Stimulated activated naive CD8-positive, alpha-beta T cell treated with anti-CD3 and anti-CD28 coated beads, Interleukin-15, amount 100 ng/mL, for 72 hours (primary cell): ENCODE data around the gene ASS1.

Experiments used
- ATAC-seq: fragments of 150-1000 bp; cut with Tn5 transposase; 2 replicates; pipeline ENCODE4 v1.10.0; 2021; ENCODE audit warnings: mild to moderate bottlenecking, moderate library complexity
- DNase-seq, 2 donors: peaks; one replicate each; pipeline ENCODE4 v3.0.0; 2021 to 2022
- H3K27ac Mint-ChIP-seq, 2 donors: one replicate each; pipeline ENCODE4 v1.8.0; 2022; ENCODE audit warnings: mild to moderate bottlenecking in 2 of 2, mixed read lengths in 2 of 2, moderate library complexity in 2 of 2
- H3K27me3 Mint-ChIP-seq: one replicate; pipeline ENCODE4 v1.8.0; 2022; ENCODE audit warnings: mixed read lengths
- H3K4me1 Mint-ChIP-seq: one replicate; pipeline ENCODE4 v1.8.0; 2022; ENCODE audit warnings: mild to moderate bottlenecking, mixed read lengths
- H3K4me3 Mint-ChIP-seq, 2 donors: one replicate each; pipeline ENCODE4 v1.8.0; 2022; ENCODE audit warnings: mild to moderate bottlenecking in 2 of 2, mixed read lengths in 2 of 2, moderate library complexity in 1 of 2
- H3K9me3 Mint-ChIP-seq, 2 donors: one replicate each; pipeline ENCODE4 v1.8.0; 2022; ENCODE audit warnings: mixed read lengths in 2 of 2

Gene ASS1

DNA sequence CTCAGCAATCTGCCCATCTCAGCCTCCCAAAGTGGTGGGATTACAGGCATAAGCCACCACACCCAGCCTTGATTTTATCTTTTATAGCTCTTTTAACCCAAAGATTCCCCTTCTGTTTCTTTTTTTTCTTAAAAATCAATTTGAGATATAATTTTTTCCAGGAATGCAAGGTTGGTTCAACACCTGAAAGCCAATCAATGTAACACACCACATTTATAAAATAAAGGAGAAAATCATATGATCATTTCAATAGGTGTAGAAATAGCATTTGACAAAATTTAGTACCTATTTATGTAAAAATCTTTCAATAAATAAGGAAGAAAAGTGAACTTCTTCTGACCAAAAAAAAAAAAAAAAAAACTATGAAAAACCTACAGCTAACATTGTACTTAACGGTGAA is 3.7 kb upstream of the ASS1 start:
- Mint-ChIP-seq H3K4me3 (no peak overlapping the region), H3K27me3 (peaks cover 56% of the 10 kb centered on the region), H3K9me3 (peaks cover 5 to 7% of the 10 kb centered on the region in 2 donors), H3K4me1 (peaks cover 6% of the 10 kb centered on the region), H3K27ac (no peak overlapping the region)
- ATAC-seq (no peak), DNase-seq (no peak)

GRCh38 chr9:130442746-130443455 is 1.9 kb upstream of the ASS1 start:
- Mint-ChIP-seq H3K27ac (no peak overlapping the region), H3K4me1 (peaks cover 25% of the 10 kb centered on the region), H3K27me3 (peaks cover 56% of the 10 kb centered on the region), H3K9me3 (peaks cover 5 to 7% of the 10 kb centered on the region in 2 donors), H3K4me3 (no peak overlapping the region)
- no peak for DNase-seq
- no peak for ATAC-seq

DNA sequence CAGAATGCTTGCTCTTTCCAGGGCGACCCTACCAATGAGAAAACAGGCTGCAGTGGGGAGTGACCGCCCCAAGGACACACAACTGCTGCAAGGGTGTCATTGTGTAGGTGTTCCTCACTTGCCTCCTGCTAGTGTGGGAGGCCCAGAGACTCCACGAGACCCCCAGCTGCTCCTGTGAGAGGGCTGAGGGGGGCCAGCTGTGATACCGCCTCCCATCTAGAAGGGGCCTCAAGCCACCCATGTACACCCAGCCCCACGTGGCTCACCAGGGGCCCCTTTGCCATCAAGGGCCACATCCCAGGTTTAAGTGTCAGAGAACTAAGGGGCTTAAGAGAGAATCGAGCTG is 1.3 kb upstream of the ASS1 start:
- peaks cover 5 to 7% of the 10 kb centered on the region in 2 donors for H3K9me3 Mint-ChIP-seq
- peaks cover 30% of the 10 kb centered on the region for H3K4me1 Mint-ChIP-seq
- peak overlapping the region in 1 of 2 donors; percentile 56 for H3K4me3 Mint-ChIP-seq
- H3K27me3 Mint-ChIP-seq: peaks cover 56% of the 10 kb centered on the region
- no peak overlapping the region for H3K27ac Mint-ChIP-seq
- ATAC-seq (no peak), DNase-seq (no peak)

GRCh38 chr9:130443840-130444492 is 795 bp upstream of the ASS1 start:
- peaks cover 5 to 7% of the 10 kb centered on the region in 2 donors for H3K9me3 Mint-ChIP-seq
- H3K4me1 Mint-ChIP-seq: peaks cover 35% of the 10 kb centered on the region
- no peak overlapping the region for H3K27ac Mint-ChIP-seq
- H3K27me3 Mint-ChIP-seq: peaks cover 56% of the 10 kb centered on the region
- H3K4me3 Mint-ChIP-seq: peak overlapping the region in 1 of 2 donors; percentile 56
- no peak for ATAC-seq
- DNase-seq: no peak

GRCh38 chr9:130445268-130445983 is 665 bp downstream of the ASS1 start:
- Mint-ChIP-seq H3K4me1 (peaks cover 36% of the 10 kb centered on the region), H3K27ac (peak overlapping the region in 1 of 2 donors; percentile 42), H3K4me3 (peak overlapping the region; percentile 75 to 76), H3K27me3 (peaks cover 62% of the 10 kb centered on the region), H3K9me3 (peaks cover 5 to 7% of the 10 kb centered on the region in 2 donors)
- no peak for DNase-seq
- no peak for ATAC-seq

- peak overlapping the region; percentile 75 to 76 for H3K4me3 Mint-ChIP-seq
- H3K27ac Mint-ChIP-seq: peak overlapping the region; percentile 14 to 81
- peaks cover 5 to 7% of the 10 kb centered on the region in 2 donors for H3K9me3 Mint-ChIP-seq
- peaks cover 70% of the 10 kb centered on the region for H3K27me3 Mint-ChIP-seq
- ATAC-seq (no peak), DNase-seq (no peak)
- H3K4me1 Mint-ChIP-seq: peaks cover 42% of the 10 kb centered on the region
These were observed 1.5 kb downstream of the ASS1 start for GRCh38 chr9:130446101-130446861.

- peaks cover 50% of the 10 kb centered on the region for H3K4me1 Mint-ChIP-seq
- peak overlapping the region; percentile 66 to 96 for H3K27ac Mint-ChIP-seq
- ATAC-seq (no peak), DNase-seq (no peak)
- H3K4me3 Mint-ChIP-seq: peak overlapping the region; percentile 22 to 52
- H3K27me3 Mint-ChIP-seq: peaks cover 78% of the 10 kb centered on the region
- peaks cover under 1% of the 10 kb centered on the region in 2 donors for H3K9me3 Mint-ChIP-seq
These were observed 2.5 kb downstream of the ASS1 start for GRCh38 chr9:130447193-130447816.

- ATAC-seq: peak; percentile 57
These were observed 3.4 kb downstream of the ASS1 start for GRCh38 chr9:130448035-130448624.

DNA sequence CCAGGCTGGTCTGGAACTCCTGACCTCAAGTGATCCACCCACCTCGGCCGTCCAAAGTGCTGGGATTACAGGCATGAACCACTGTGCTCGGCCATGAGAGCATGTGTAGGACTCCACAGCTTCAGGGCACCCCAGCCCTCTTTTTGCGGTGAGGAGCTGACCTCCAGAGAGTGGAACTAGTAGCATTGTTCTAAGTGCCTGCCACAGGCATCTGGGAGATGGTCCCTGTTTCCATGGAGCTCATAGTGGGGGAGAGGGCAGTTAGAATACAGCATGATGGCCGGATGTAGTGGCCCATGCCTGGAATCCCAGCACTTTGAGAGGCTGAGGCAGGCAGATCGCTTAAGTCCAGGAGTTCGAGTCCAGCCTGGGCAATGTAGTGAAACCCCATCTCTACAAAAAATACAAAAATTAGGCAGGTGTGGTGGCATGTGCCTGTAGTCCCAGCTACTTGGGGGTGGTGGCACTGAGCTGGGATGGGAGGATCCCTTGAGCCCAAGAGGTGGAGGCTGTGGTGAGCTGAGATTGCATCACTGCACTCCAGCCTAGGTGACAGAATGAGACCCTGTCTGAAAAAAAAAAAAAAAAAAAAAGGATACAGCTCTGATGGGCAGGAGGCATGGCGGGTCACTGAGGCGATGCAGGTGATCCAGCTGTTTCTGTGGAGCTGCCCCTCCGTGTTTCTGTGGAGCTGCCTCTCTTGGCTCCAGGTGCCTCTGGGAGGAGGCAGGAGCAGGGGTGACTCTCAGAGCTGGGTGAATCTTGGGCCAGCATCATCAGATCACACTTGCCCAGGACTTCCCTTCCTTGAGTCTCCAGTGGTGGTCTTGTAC is 4.2 kb downstream of the ASS1 start:
- no peak for DNase-seq
- peaks cover 50% of the 10 kb centered on the region for H3K4me1 Mint-ChIP-seq
- ATAC-seq: no peak
- peaks cover 73% of the 10 kb centered on the region for H3K27me3 Mint-ChIP-seq
- H3K27ac Mint-ChIP-seq: peak overlapping the region; percentile 90 to 96
- H3K9me3 Mint-ChIP-seq: no peaks in the 10 kb centered on the region
- H3K4me3 Mint-ChIP-seq: no peak overlapping the region

More at GRCh38 chr9:130448035-130448624, 3.4 kb downstream of the ASS1 start:
- Mint-ChIP-seq H3K27ac (peak overlapping the region; percentile 90 to 96), H3K4me1 (peaks cover 50% of the 10 kb centered on the region), H3K9me3 (no peaks in the 10 kb centered on the region), H3K27me3 (peaks cover 82% of the 10 kb centered on the region), H3K4me3 (peak overlapping the region; percentile 52)
- peak; percentile 48 to 63 for DNase-seq

DNA sequence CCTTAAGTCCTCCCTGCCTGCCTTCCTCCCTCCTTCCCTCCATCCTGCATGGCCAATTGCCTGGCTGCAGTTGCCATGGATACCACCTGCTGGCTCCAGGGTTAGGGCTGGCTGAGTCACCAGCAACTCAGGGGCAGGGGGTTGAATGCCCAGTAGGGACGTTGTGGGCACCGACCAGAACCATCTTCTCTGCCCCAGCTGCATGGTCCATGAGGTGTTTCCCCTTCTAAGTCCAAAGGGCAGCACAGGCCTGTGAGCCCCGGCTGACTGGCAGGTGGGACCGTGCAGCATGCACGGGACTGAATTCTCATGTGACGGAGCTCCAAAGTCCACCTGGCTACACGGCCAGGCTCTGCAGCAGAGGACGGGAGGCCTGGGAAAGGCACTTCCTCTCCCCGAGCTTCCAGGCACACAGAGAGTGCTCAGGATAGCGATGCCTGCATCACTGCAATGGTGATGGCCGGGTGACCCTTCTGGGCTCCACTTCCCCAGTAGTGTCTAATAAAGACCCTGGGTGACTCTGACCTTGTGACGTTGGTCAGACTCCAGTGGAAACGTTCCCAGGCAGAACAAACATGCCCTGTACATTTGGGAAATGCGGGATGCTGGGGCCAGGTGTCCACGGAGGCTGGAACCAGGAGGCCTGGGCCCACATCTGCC is 5.7 kb downstream of the ASS1 start:
- Mint-ChIP-seq H3K27ac (no peak overlapping the region), H3K4me3 (no peak overlapping the region), H3K4me1 (peaks cover 50% of the 10 kb centered on the region), H3K27me3 (peaks cover 67% of the 10 kb centered on the region), H3K9me3 (no peaks in the 10 kb centered on the region)
- DNase-seq (no peak), ATAC-seq (no peak)

DNA sequence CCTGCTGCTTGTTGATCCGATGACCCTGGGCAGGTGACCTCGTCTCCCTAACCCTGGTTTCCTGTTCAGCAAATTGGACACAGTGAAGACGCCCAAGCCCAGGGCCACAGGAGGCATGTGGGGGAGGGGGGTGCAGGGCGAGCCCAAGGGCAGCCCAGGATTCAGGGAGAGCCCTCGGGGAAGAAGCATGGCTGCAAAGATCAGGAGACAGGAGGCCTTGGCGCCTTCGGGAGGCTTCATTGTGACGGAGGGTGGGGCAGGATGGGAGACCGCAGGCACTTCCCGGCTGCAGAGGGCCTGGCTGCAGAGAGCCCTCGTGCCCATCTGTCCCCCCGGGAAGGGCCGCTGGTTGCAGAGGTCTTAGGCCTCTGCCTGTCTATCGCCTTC is 6.2 kb downstream of the ASS1 start:
- Mint-ChIP-seq H3K27ac (no peak overlapping the region), H3K4me1 (peaks cover 44% of the 10 kb centered on the region), H3K9me3 (no peaks in the 10 kb centered on the region), H3K27me3 (peaks cover 61% of the 10 kb centered on the region), H3K4me3 (no peak overlapping the region)
- ATAC-seq: no peak
- DNase-seq: no peak

DNA sequence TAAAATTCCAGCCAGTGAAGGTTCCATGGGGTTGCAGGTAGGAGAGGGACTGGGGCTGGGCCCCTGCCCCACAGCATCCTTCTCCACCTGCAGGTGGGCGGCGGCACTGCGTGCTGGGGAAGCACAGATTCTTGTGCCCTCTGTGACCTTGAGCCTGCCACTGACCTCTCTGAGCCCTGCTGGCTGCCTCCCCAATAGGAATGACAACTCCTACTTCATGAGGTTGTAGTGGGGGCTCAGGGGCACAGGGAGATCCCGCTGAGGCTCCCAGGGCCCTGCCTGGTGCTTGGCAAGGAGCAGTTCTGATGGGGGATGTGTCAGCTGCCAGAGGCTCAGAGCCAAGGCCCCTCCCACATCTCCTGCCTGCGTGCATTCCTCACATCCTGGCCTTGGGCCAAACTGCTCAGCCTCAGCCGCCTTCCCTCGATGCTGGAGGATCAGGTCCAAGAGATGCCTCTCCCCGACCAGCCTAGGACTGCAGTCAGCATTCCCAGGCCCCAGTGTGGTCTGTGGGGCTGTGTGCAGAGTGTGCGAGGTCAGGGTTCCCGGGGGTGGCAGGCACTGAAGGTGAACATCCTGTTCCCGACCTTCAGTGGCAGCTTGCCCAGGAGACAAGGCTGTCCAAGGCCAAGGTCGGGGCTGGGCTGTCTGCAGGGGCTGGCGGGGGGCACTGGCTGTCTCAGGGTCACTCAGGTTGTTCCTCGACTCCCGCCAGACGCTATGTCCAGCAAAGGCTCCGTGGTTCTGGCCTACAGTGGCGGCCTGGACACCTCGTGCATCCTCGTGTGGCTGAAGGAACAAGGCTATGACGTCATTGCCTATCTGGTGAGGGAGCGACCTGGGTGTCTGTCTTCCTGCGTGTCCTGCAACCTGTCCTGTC is 7.0 kb downstream of the ASS1 start:
- no peak overlapping the region for H3K27ac Mint-ChIP-seq
- peaks cover 37% of the 10 kb centered on the region for H3K4me1 Mint-ChIP-seq
- peaks cover 54% of the 10 kb centered on the region for H3K27me3 Mint-ChIP-seq
- peak; percentile 41 for ATAC-seq
- H3K4me3 Mint-ChIP-seq: no peak overlapping the region
- no peak for DNase-seq
- no peaks in the 10 kb centered on the region for H3K9me3 Mint-ChIP-seq

DNA sequence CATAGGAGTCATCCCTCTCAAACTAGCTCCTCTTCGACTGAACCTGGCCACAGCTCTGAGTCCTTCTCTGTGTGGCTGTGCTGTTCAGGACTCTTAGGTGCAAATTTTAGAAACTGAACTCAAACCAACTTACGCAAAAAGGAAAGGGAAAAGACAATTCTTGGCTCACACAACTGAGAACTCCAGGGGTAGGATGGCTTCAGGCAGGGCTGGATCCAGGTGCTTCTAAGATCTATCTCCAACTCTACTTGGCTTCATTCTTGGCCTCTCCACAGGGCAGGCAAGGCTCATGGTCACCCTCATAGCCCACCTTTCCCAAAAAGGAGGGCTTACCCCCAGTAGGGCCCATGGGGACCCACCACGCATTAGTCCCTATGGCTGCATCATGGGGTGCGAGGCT is 8.1 kb downstream of the ASS1 start:
- no peaks in the 10 kb centered on the region for H3K9me3 Mint-ChIP-seq
- no peak overlapping the region for H3K27ac Mint-ChIP-seq
- DNase-seq (no peak), ATAC-seq (no peak)
- no peak overlapping the region for H3K4me3 Mint-ChIP-seq
- H3K4me1 Mint-ChIP-seq: peaks cover 26% of the 10 kb centered on the region
- peaks cover 43% of the 10 kb centered on the region for H3K27me3 Mint-ChIP-seq
